ENCODE data around the gene MRPL48.
"Not testable (repeated sequence)": the region's sequence is repeated elsewhere in the genome, so short reads cannot be mapped to it uniquely, and the experiment has no call there.

The MRPL48 gene

GRCh38 chr11:73787643-73788558 is at the start of gene MRPL48:
Gene MRPL48, plus strand, starts transcription at chr11:73787874. Its CDS starts 98 bp downstream, at chr11:73787972.
- peak; percentile 84 for DNase-seq

GRCh38 chr11:73743045-73743444 is 44.6 kb upstream of the MRPL48 start:
- DNase-seq = no peak

GRCh38 chr11:73746701-73747100 is 41.0 kb upstream of the MRPL48 start:
- DNase-seq = no peak

- DNase-seq = no peak
These were observed 39.9 kb upstream of the MRPL48 start for GRCh38 chr11:73747762-73748161.

GRCh38 chr11:73748300-73748699 is 39.4 kb upstream of the MRPL48 start:
- DNase-seq = no peak

- no peak for DNase-seq
These were observed 38.6 kb upstream of the MRPL48 start for GRCh38 chr11:73749118-73749517.

- no peak for DNase-seq
These were observed 37.4 kb upstream of the MRPL48 start for GRCh38 chr11:73750228-73750627.

- not testable (repeated sequence) for DNase-seq
These were observed 36.8 kb upstream of the MRPL48 start for GRCh38 chr11:73750862-73751261.

GRCh38 chr11:73752216-73752867 is 35.3 kb upstream of the MRPL48 start:
- no peak for DNase-seq

- DNase-seq = no peak
These were observed 34.8 kb upstream of the MRPL48 start for GRCh38 chr11:73752903-73753302.

GRCh38 chr11:73753938-73754337 is 33.7 kb upstream of the MRPL48 start:
- no peak for DNase-seq

- DNase-seq = no peak
These were observed 32.0 kb upstream of the MRPL48 start for GRCh38 chr11:73755670-73756069.

- no peak for DNase-seq
These were observed 30.1 kb upstream of the MRPL48 start for GRCh38 chr11:73757598-73757997.

GRCh38 chr11:73758451-73758850 is 29.2 kb upstream of the MRPL48 start:
- no peak for DNase-seq

- no peak for DNase-seq
These were observed 28.0 kb upstream of the MRPL48 start for GRCh38 chr11:73759610-73760134.

GRCh38 chr11:73760135-73760678 is 27.5 kb upstream of the MRPL48 start:
- DNase-seq = no peak

- peak; percentile 99 for DNase-seq
These were observed 26.8 kb upstream of the MRPL48 start, which contains the start of gene RAB6A for GRCh38 chr11:73760679-73761402. Gene RAB6A, minus strand, starts transcription at chr11:73761074. Its CDS starts 439 bp downstream, at chr11:73760635.

- DNase-seq = no peak
These were observed 26.2 kb upstream of the MRPL48 start for GRCh38 chr11:73761403-73761945.

- DNase-seq = no peak
These were observed 24.9 kb upstream of the MRPL48 start for GRCh38 chr11:73762732-73763131.

GRCh38 chr11:73766763-73767162 is 20.9 kb upstream of the MRPL48 start:
- no peak for DNase-seq

GRCh38 chr11:73770811-73771210 is 16.9 kb upstream of the MRPL48 start:
- not testable (repeated sequence) for DNase-seq

Data from DMS153 (cell line).